ENCODE measurements around the gene BEST4.
A peak's percentile ranks its signal among the peaks of the same experiment; 100 is the strongest.
"Not testable (repeated sequence)": the region's sequence is repeated elsewhere in the genome, so short reads cannot be mapped to it uniquely, and the experiment has no call there.

The BEST4 gene

GRCh38 chr1:44776730-44777068 is 11.3 kb downstream of the BEST4 start:
- no peak for DNase-seq

- peak; percentile 32 for DNase-seq
Measured at GRCh38 chr1:44775930-44776729, 11.8 kb downstream of the BEST4 start.

GRCh38 chr1:44775078-44775929 is 12.7 kb downstream of the BEST4 start, which contains the start of gene RPS8:
Gene RPS8, plus strand, starts transcription at chr1:44775540. Its CDS starts 57 bp downstream, at chr1:44775597.
- peak; percentile 94 for DNase-seq

- not testable (repeated sequence) for DNase-seq
Measured at GRCh38 chr1:44766421-44766820, 21.5 kb downstream of the BEST4 start.

- no peak for DNase-seq
Measured at GRCh38 chr1:44760876-44761275, 27.1 kb downstream of the BEST4 start.

- no peak for DNase-seq
Measured at GRCh38 chr1:44759077-44759476, 28.9 kb downstream of the BEST4 start.

- DNase-seq, result no peak
Measured at GRCh38 chr1:44757420-44757819, 30.6 kb downstream of the BEST4 start.

GRCh38 chr1:44747878-44748277 is 40.1 kb downstream of the BEST4 start:
- no peak for DNase-seq

- DNase-seq, result no peak
Measured at GRCh38 chr1:44743211-44743610, 44.8 kb downstream of the BEST4 start.

GRCh38 chr1:44740179-44740617 is 47.8 kb downstream of the BEST4 start:
- no peak for DNase-seq

GRCh38 chr1:44739307-44740178 is 48.4 kb downstream of the BEST4 start, which contains the start of gene KIF2C:
Gene KIF2C, plus strand, starts transcription at chr1:44739837. Its CDS starts 96 bp downstream, at chr1:44739933.
- DNase-seq, result peak; percentile 98

- DNase-seq, result not testable (repeated sequence)
Measured at GRCh38 chr1:44738953-44739306, 49.0 kb downstream of the BEST4 start.

- DNase-seq, result no peak
Measured at GRCh38 chr1:44735992-44736391, 52.0 kb downstream of the BEST4 start.

- DNase-seq, result no peak
Measured at GRCh38 chr1:44733784-44734183, 54.2 kb downstream of the BEST4 start.
